Heart left ventricle (tissue), 16 donors: Measurements from ENCODE around the gene AKIP1. TPM values are rescaled to one million over a fixed set of nuclear protein-coding genes. Genes with fewer than 3 reads are reported as not detected.

Experiments used
- ATAC-seq, 4 donors: fragments of 200-7000 bp; cut with Tn5 transposase; one replicate each; pipeline ENCODE4 v1.9.1; 2020 to 2022; ENCODE audit warnings: moderate library complexity in 4 of 4, mild to moderate bottlenecking in 3 of 4, moderate number of reproducible peaks in 1 of 4
- DNase-seq, 5 donors: peaks; one replicate each; pipeline ENCODE4 v3.0.0-alpha.2; 2020
- H3K27ac ChIP-seq, 12 donors: fragments of 200-600 bp; sonication (generic) in 4 of 12; one replicate each; pipeline versions ENCODE4 v1.5.0 to v1.8.0; 2016 to 2022; ENCODE audit warnings: mild to moderate bottlenecking in 2 of 12
- H3K27me3 ChIP-seq, 9 donors: fragments of 200-600 bp; sonication (generic) in 2 of 9; one replicate each; pipeline versions ENCODE4 v1.5.1 to v1.8.0; 2016 to 2022; ENCODE audit warnings: mild to moderate bottlenecking in 3 of 9
- H3K36me3 ChIP-seq, 9 donors: fragments of 200-600 bp; sonication (generic) in 2 of 9; one replicate each; pipeline versions ENCODE4 v1.5.0 to v1.8.0; 2018 to 2022; ENCODE audit warnings: mild to moderate bottlenecking in 2 of 9
- H3K4me1 ChIP-seq, 12 donors: fragments of 200-600 bp; sonication (generic) in 4 of 12; one replicate each; pipeline versions ENCODE4 v1.5.0 to v1.8.0; 2016 to 2022; ENCODE audit warnings: mild to moderate bottlenecking in 3 of 12
- H3K4me3 ChIP-seq, 12 donors: fragments of 200-600 bp; sonication (generic) in 4 of 12; one replicate each; pipeline versions ENCODE4 v1.5.0 to v1.8.0; 2017 to 2022; ENCODE audit warnings: mild to moderate bottlenecking in 9 of 12, moderate library complexity in 4 of 12
- H3K9me3 ChIP-seq, 12 donors: fragments of 200-600 bp; sonication (generic) in 4 of 12; one replicate each; pipeline versions ENCODE4 v1.5.0 to v1.8.0; 2016 to 2022; ENCODE audit warnings: mild to moderate bottlenecking in 1 of 12
- CTCF ChIP-seq, 12 donors: fragments of 200-600 bp; sonication (generic) in 4 of 12; IDR thresholded peaks; one replicate each; pipeline versions ENCODE4 v1.5.0 to v1.8.0; 2018 to 2022; ENCODE audit warnings: antibody characterized with exemption in 12 of 12, mild to moderate bottlenecking in 5 of 12
- POLR2A ChIP-seq, 2 donors: fragments of 450-650 bp; IDR thresholded peaks; one replicate each; pipeline ENCODE4 v1.6.1; 2017; ENCODE audit warnings: antibody characterized with exemption in 2 of 2, mild to moderate bottlenecking in 2 of 2, moderate library complexity in 2 of 2
- WGBS, 4 donors: extraction: QIAGEN DNeasy Blood & Tissue Kit in 2 of 4; methylation state at CpG; one replicate each; pipeline versions ENCODE4 v1.1.5 to v1.1.7; 2013 to 2018; 5-methylcytosine and 5-hydroxymethylcytosine counted together
- intact Hi-C, 10 donors: fragments of 100-400 bp; cut with DNase I; formaldehyde crosslinking; loops; one replicate each; pipeline versions ENCODE4 v1.11.1 to v1.14.2; 2022
- polyA plus RNA-seq, 2 donors: library from polyadenylated mRNA; stranded (reverse); fragments of 200-250 nt; gene quantifications; one replicate each; pipeline ENCODE4 v1.2.3, GENCODE V29; 2013
- total RNA-seq, 9 donors: library from RNA; depleted of rRNA in 2 of 9; stranded (reverse); fragments of >200 nt in 2 of 9; fragmentation: NEBNext Ultra II Directional in 3 of 9; extraction: Animal tissue kit (Norgen Biotek cat#: 25700) in 3 of 9; gene quantifications; one replicate each; pipeline versions ENCODE4 v1.1.0 to v1.2.4, GENCODE V29; 2016 to 2023
- donor health status: ischemic (EF 13 %, LVEDD 7.1; RV severe dilation, severe dysfunction).
- donor health status: healthy with polysubstance abuse.
- donor health status: DM: no; HTN: yes; CAD: no.
- donor health status: DM: no; HTN: no; CAD: no.
- donor health status: ischemic (EF 25% LVEDD 6.9; RV normal size, moderate dysfunction).
- donor health status: ischemic (EF 25% LVEDD 5.7; RV mildly dilated, moderate dysfunction).
- donor health status: healthy.
- donor health status: DM: yes; HTN: yes; CAD: no.
- donor health status: ischemic (EF 35%, LVEDD 5.7; RV mildly dilated, moderate dysfunction).
- donor health status: nonischemic (EF 11% LVEDD 7.7; RV severe dilation, severe dysfunction).
- donor health status: DM: yes; HTN: yes; CAD: no.
- donor health status: PGD.
- donor health status: ischemic (EF 29% LVEDD 5.4; RV normal size, mild dysfunction).
- donor health status: nonischemic (EF 23%, LVEDD 6.1; RV moderate dilation, normal function).

Gene AKIP1
- total and polyA plus RNA-seq, 11 donors: 17.7 to 39.9 (median 27.4) TPM

DNA sequence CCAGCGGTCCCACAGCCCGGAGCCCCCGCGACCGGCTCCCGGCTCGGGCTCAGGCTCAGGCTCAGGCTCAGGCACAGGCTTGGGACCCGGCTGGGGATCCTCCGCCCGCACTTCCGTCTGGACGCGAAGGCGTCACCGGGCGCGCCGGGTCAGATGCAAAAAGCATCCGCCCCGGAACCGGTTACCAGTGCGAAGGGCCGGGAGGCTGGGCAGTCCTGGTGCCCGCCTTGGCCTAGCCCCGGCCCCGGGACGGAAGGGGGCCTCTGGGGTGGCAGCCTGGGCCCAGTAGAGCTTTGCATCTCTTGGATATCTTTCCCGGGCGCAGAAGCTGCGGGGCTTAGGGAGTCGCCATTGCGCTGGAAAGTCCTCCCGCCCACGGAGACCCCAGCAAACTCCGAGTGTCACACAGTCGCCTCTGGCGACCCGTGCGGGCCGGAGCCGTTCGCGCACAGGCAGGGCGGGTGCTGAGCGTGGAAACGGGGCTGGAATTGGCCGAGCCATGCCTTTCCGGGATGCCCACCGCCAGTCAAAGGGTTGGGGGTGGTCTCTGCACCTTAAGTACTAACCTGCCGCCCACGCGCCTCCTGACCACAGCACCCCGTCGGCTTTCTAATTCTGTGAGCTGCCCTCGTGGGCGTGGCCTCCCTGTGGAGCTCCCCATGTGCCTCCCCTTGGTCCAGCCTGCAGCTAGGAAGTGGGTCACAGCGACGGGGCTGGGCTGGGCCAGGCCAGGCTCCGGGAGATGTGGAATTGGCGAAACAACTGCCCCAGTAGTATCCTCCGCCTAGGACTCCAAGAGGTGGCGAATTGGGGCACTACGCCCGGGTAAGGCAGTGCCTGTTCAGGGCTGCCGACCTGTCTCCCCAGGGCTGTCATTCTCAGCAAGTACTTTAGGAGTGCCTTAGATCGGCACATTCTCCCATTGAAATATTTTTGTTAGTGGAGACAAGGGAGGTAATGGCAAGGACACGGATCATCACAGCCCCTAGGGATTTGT, 53.6 kb downstream of the AKIP1 start, which contains the start of gene TMEM9B:
TSS of gene TMEM9B (minus strand) at position 119 of the 997 bp plus-strand sequence. CDS start 129 bp downstream, outside the sequence.
- TF ChIP-seq POLR2A (IDR thresholded peaks at IDR 0.05): peak in 1 of 2 donors; percentile 86
- no peak for TF ChIP-seq CTCF (IDR thresholded peaks at IDR 0.05)
- ATAC-seq (peak; percentile 90 to 97 (median 96)), DNase-seq (peak; percentile 92 to 96 (median 95))
- Histone ChIP-seq H3K9me3 (no peaks in the 10 kb centered on the region), H3K4me1 (peaks cover 0 to 37% (median 25%) of the 10 kb centered on the region in 12 donors), H3K36me3 (peaks cover 0 to 14% (median 1%) of the 10 kb centered on the region in 9 donors), H3K27me3 (no peaks in the 10 kb centered on the region), H3K4me3 (peak within 1 kb of the TSS; percentile 61 to 97 (median 80)), H3K27ac (peak within 1 kb of the TSS; percentile 88 to 99 (median 95))
- intact Hi-C loops: loop anchor here in 9 of 10 donors (2.0 to 10.0 kb wide), 9 partner anchors 47 to 498 kb away; partner anchors contain the start of genes AKIP1 (in 6 of the 9), RPL27A (in 5 of the 9), TRIM66 (in 5 of the 9) and ZNF143 (in 1 of the 9)
- 0 to 1% (median 1%) methylated on average over 45 to 67 of the region's 67 CpGs for WGBS, 4 donors

DNA sequence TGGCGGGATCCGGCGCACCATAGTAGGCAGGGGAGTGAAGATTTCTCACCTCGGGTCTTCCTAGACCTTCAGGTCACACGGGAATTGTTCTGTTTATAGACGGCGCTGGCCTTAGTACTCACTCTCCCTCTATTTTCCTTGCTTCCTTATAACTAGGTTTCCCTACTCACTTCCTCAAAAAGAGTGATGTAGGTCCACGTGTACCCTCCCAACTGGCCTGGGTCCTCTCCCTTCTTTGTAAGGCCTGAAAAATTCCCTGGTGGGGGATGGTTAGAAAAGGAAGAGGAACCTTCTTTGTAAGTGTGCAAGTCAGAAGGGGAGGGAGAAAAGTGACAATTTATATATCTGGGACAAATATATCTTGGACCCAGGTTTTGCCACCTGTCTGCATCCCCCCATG, 56.2 kb downstream of the AKIP1 start:
- Histone ChIP-seq H3K9me3 (no peaks in the 10 kb centered on the region), H3K27ac (no peak overlapping the region), H3K4me3 (no peak overlapping the region), H3K4me1 (peaks cover 0 to 28% (median 23%) of the 10 kb centered on the region in 12 donors), H3K27me3 (no peaks in the 10 kb centered on the region), H3K36me3 (peaks cover 0 to 6% (median 0%) of the 10 kb centered on the region in 9 donors)
- intact Hi-C loops: loop anchor here in 5 of 10 donors (5.0 to 10.0 kb wide), 4 partner anchors 150 to 495 kb away; partner anchors contain the start of genes RPL27A (in 2 of the 5), TRIM66 (in 2 of the 5) and ZNF143 (in 1 of the 5)
- ATAC-seq: no peak
- no peak for TF ChIP-seq POLR2A (IDR thresholded peaks at IDR 0.05)
- no peak for TF ChIP-seq CTCF (IDR thresholded peaks at IDR 0.05)
- 79 to 84% (median 82%) methylated on average over 8 of the region's 8 CpGs for WGBS, 4 donors
- no peak for DNase-seq

Other genes starting within 250 kb of the AKIP1 start
- gene TRIM66, start 228.5 kb upstream of the AKIP1 start, total RNA-seq: 10 to 100 TPM in 1 of 9 donors, 1 to 10 TPM in 7, under 1 TPM in 1; 0.71 to 10.1 (median 4.1) TPM
- 1 to 10 TPM in 1 of 2 donors, under 1 TPM in 1; 0.72 to 2.6 TPM for gene TRIM66, start 228.5 kb upstream of the AKIP1 start, polyA plus RNA-seq
- gene RPL27A, start 228.4 kb upstream of the AKIP1 start, total RNA-seq: 100 to 1,000 TPM; 299 to 597 (median 438) TPM
- 1,000 to 10,000 TPM; 1,719 to 2,980 TPM for gene RPL27A, start 228.4 kb upstream of the AKIP1 start, polyA plus RNA-seq
- not detected for gene C11orf16, start 21.8 kb downstream of the AKIP1 start, total RNA-seq
- not detected for gene C11orf16, start 21.8 kb downstream of the AKIP1 start, polyA plus RNA-seq
- not detected for gene ASCL3, start 31.8 kb downstream of the AKIP1 start, total RNA-seq
- gene ASCL3, start 31.8 kb downstream of the AKIP1 start, polyA plus RNA-seq: not detected
- 10 to 100 TPM; 39.9 to 58.3 (median 46.5) TPM for gene TMEM9B, start 53.3 kb downstream of the AKIP1 start, total RNA-seq
- 10 to 100 TPM; 38.8 to 79.5 TPM for gene TMEM9B, start 53.3 kb downstream of the AKIP1 start, polyA plus RNA-seq
- 1 to 10 TPM in 4 of 9 donors, under 1 TPM in 5; 0.24 to 3.4 (median 0.63) TPM for gene NRIP3, start 92.8 kb downstream of the AKIP1 start, total RNA-seq
- under 1 TPM; 0.23 to 0.26 TPM for gene NRIP3, start 92.8 kb downstream of the AKIP1 start, polyA plus RNA-seq
- gene SCUBE2, start 180.4 kb downstream of the AKIP1 start, total RNA-seq: 1 to 10 TPM in 5 of 9 donors, under 1 TPM in 4; 0.21 to 4.3 (median 1.3) TPM
- gene SCUBE2, start 180.4 kb downstream of the AKIP1 start, polyA plus RNA-seq: under 1 TPM; 0.08 to 0.55 TPM